H1 (cell line): ENCODE data around the gene DPM2. TPM values are rescaled to one million over a fixed set of nuclear protein-coding genes. Genes with fewer than 3 reads are reported as not detected.

Source experiments
- CTCF ChIA-PET: fragments of 300-600 bp; sonication (Branson Sonifier 250); formaldehyde crosslinking; loops from one replicate; lab custom pipeline; 2021; ENCODE audit not compliant: partially characterized antibody; lab: Charles Lee
- POLR2A ChIA-PET: fragments of 300-600 bp; sonication (Branson Sonifier 250); formaldehyde crosslinking; loops from one replicate; lab custom pipeline; 2021; ENCODE audit warnings: inconsistent platforms; ENCODE audit not compliant: partially characterized antibody; lab: Charles Lee
- DNase-seq, 2 experiments: peaks; one replicate each; pipeline versions ENCODE4 v3.0.0 to v3.0.0-alpha.2; 2010 to 2022; ENCODE audit warnings: low spot score in 2 of 2, low read depth in 1 of 2, mixed read lengths in 1 of 2
- FAIRE-seq: peaks from 2 replicates; lab custom pipeline; 2011; peaks lifted over from hg19 to GRCh38; lab: Jason Lieb, UNC
- H2AFZ ChIP-seq: 2 replicates; pipeline ENCODE4 v1.8.1; 2012; ENCODE audit warnings: low read length, inconsistent platforms
- H2AK5ac ChIP-seq: 2 replicates; pipeline ENCODE4 v1.6.1; 2013; ENCODE audit warnings: low read depth, low read length
- H2BK120ac ChIP-seq: replicated peaks from 2 replicates; pipeline ENCODE3; 2013; ENCODE audit warnings: low read depth, low read length, inconsistent platforms
- H2BK12ac ChIP-seq: 2 replicates; pipeline ENCODE4 v1.6.1; 2013; ENCODE audit warnings: low read depth, low read length
- H2BK15ac ChIP-seq: 2 replicates; pipeline ENCODE4 v1.6.1; 2013; ENCODE audit warnings: low read length
- H2BK20ac ChIP-seq: 2 replicates; pipeline ENCODE4 v1.6.1; 2013; ENCODE audit warnings: low read length
- H2BK5ac ChIP-seq: 2 replicates; pipeline ENCODE4 v1.6.1; 2013; ENCODE audit warnings: low read depth, low read length
- H3K14ac ChIP-seq: 2 replicates; pipeline ENCODE4 v1.6.1; 2013; ENCODE audit warnings: inconsistent platforms; ENCODE audit not compliant: insufficient read length
- H3K18ac ChIP-seq: 2 replicates; pipeline ENCODE4 v1.6.1; 2013; ENCODE audit warnings: low read length; ENCODE audit errors: extremely low read depth
- H3K23ac ChIP-seq: 2 replicates; pipeline ENCODE4 v1.6.1; 2013; ENCODE audit warnings: inconsistent platforms; ENCODE audit not compliant: insufficient read length
- H3K23me2 ChIP-seq: 2 replicates; pipeline ENCODE4 v1.6.1; 2013; ENCODE audit warnings: low read depth, low read length
- H3K27ac ChIP-seq: 2 replicates; pipeline ENCODE4 v1.6.1; 2011; ENCODE audit warnings: low read depth, low read length, inconsistent platforms
- H3K27me3 ChIP-seq, 4 experiments: replicated peaks in 1 of 4; 1 replicate in 1 of 4; 2 replicates in 3 of 4; pipeline versions ENCODE4 v1.6.1 to v1.8.1; 2011 to 2013; ENCODE audit warnings: low read length in 3 of 4, mild to moderate bottlenecking in 3 of 4, inconsistent platforms in 2 of 4, mixed read lengths in 2 of 4, moderate library complexity in 1 of 4; ENCODE audit not compliant: control insufficient read depth in 3 of 4, insufficient read depth in 3 of 4; ENCODE audit errors: extremely low read depth in 1 of 4
- H3K36me3 ChIP-seq, 4 experiments: 2 replicates each; pipeline versions ENCODE4 v1.6.1 to v1.8.1; 2011 to 2013; ENCODE audit warnings: mild to moderate bottlenecking in 4 of 4, low read length in 3 of 4, moderate library complexity in 2 of 4, control low read depth in 1 of 4, inconsistent platforms in 1 of 4; ENCODE audit not compliant: insufficient read depth in 4 of 4, control insufficient read depth in 2 of 4
- H3K4ac ChIP-seq: replicated peaks from 2 replicates; pipeline ENCODE3; 2013; ENCODE audit warnings: low read length, low read depth, mixed read lengths, inconsistent platforms; ENCODE audit not compliant: insufficient read length
- H3K4me1 ChIP-seq, 4 experiments: replicated peaks in 1 of 4; 1 replicate in 1 of 4; 2 replicates in 3 of 4; pipeline versions ENCODE4 v1.6.1 to v1.8.1; 2011 to 2013; ENCODE audit warnings: low read length in 3 of 4, inconsistent platforms in 2 of 4, mixed read lengths in 1 of 4; ENCODE audit not compliant: insufficient read depth in 4 of 4, control insufficient read depth in 3 of 4
- H3K4me2 ChIP-seq, 2 experiments: 2 replicates each; pipeline versions ENCODE4 v1.6.1 to v1.8.1; 2011 to 2013; ENCODE audit warnings: low read depth in 2 of 2, low read length in 2 of 2, control low read depth in 1 of 2, inconsistent platforms in 1 of 2, mild to moderate bottlenecking in 1 of 2; ENCODE audit not compliant: insufficient read depth in 1 of 2
- H3K4me3 ChIP-seq, 4 experiments: fragments of 200-600, 300-600 bp in 1 of 4; sonication (generic), shearing (Covaris generic), sonication (Bioruptor Twin) in 1 of 4; 2 replicates each; pipeline versions ENCODE4 v1.5.1 to v1.8.1; 2011 to 2016; ENCODE audit warnings: low read length in 4 of 4, low read depth in 3 of 4, control low read depth in 2 of 4, inconsistent platforms in 2 of 4, mild to moderate bottlenecking in 2 of 4, mixed read lengths in 1 of 4, moderate library complexity in 1 of 4; ENCODE audit not compliant: insufficient read depth in 2 of 4; ENCODE audit errors: extremely low read depth in 1 of 4
- H3K56ac ChIP-seq: replicated peaks from 2 replicates; pipeline ENCODE3; 2013; ENCODE audit warnings: low read depth, mild to moderate bottlenecking, mixed read lengths, low read length, inconsistent platforms; ENCODE audit not compliant: insufficient read length
- H3K79me1 ChIP-seq: 2 replicates; pipeline ENCODE4 v1.6.1; 2013; ENCODE audit warnings: low read depth, low read length, control low read depth
- H3K79me2 ChIP-seq, 2 experiments: 2 replicates each; pipeline versions ENCODE4 v1.6.1 to v1.8.1; 2012 to 2013; ENCODE audit warnings: low read length in 2 of 2, mild to moderate bottlenecking in 2 of 2, inconsistent platforms in 1 of 2; ENCODE audit not compliant: insufficient read depth in 2 of 2, control insufficient read depth in 1 of 2
- H3K9ac ChIP-seq, 4 experiments: replicated peaks in 1 of 4; 1 replicate in 1 of 4; 2 replicates in 3 of 4; pipeline versions ENCODE4 v1.6.1 to v1.8.1; 2011 to 2013; ENCODE audit warnings: low read depth in 3 of 4, low read length in 3 of 4, control low read depth in 2 of 4, mild to moderate bottlenecking in 2 of 4, moderate library complexity in 2 of 4, inconsistent platforms in 1 of 4; ENCODE audit errors: extremely low read depth in 1 of 4
- H3K9me3 ChIP-seq, 2 experiments: 2 replicates each; pipeline versions ENCODE4 v1.6.1 to v1.8.1; 2012 to 2013; ENCODE audit warnings: mild to moderate bottlenecking in 2 of 2, moderate library complexity in 2 of 2, control low read depth in 1 of 2, inconsistent platforms in 1 of 2, low read depth in 1 of 2, low read length in 1 of 2, mixed read lengths in 1 of 2; ENCODE audit not compliant: insufficient read depth in 2 of 2
- H4K20me1 ChIP-seq, 2 experiments: replicated peaks in 1 of 2; 2 replicates each; pipeline versions ENCODE3 to v1.8.1; 2011 to 2013; ENCODE audit warnings: inconsistent platforms in 2 of 2, low read length in 2 of 2, mild to moderate bottlenecking in 1 of 2; ENCODE audit not compliant: insufficient read depth in 2 of 2, control insufficient read depth in 1 of 2
- H4K5ac ChIP-seq: 2 replicates; pipeline ENCODE4 v1.6.1; 2013; ENCODE audit warnings: low read length, low read depth, mixed read lengths, inconsistent platforms; ENCODE audit not compliant: insufficient read length
- H4K8ac ChIP-seq: 2 replicates; pipeline ENCODE4 v1.8.0; 2013; ENCODE audit warnings: mild to moderate bottlenecking, moderate library complexity, low read length, inconsistent platforms; ENCODE audit not compliant: insufficient read depth; ENCODE audit errors: extremely low read depth
- H4K91ac ChIP-seq: replicated peaks from 2 replicates; pipeline ENCODE3; 2013; ENCODE audit warnings: low read length, mixed read lengths, inconsistent platforms; ENCODE audit not compliant: insufficient read length
- CREB1 ChIP-seq: IDR thresholded peaks from 2 replicates; pipeline ENCODE4 v1.6.1; 2012; ENCODE audit warnings: inconsistent platforms
- GABPA ChIP-seq: IDR thresholded peaks from 2 replicates; pipeline ENCODE4 v1.6.1; 2011; ENCODE audit warnings: mild to moderate bottlenecking, low read length, moderate library complexity, borderline replicate concordance; ENCODE audit not compliant: insufficient read depth
- HDAC2 ChIP-seq, 2 experiments: fragments of 300-600 bp in 1 of 2; sonication (generic) in 1 of 2; IDR thresholded peaks; 2 replicates each; pipeline ENCODE4 v1.6.1; 2011 to 2012; ENCODE audit warnings: low read depth in 2 of 2, low read length in 2 of 2, mild to moderate bottlenecking in 2 of 2, moderate library complexity in 2 of 2, borderline replicate concordance in 1 of 2, inconsistent platforms in 1 of 2
- HDAC6 ChIP-seq: IDR thresholded peaks from one replicate; pipeline ENCODE4 v1.7.1; 2012; ENCODE audit warnings: low read depth, mild to moderate bottlenecking, inconsistent platforms, low read length, moderate library complexity
- SAP30 ChIP-seq: fragments of 300-600 bp; sonication (generic); IDR thresholded peaks from 2 replicates; pipeline ENCODE4 v1.7.1; 2012; ENCODE audit warnings: low read length, moderate library complexity, mild to moderate bottlenecking, inconsistent platforms; ENCODE audit not compliant: insufficient read depth, insufficient replicate concordance
- SP2 ChIP-seq: IDR thresholded peaks from 2 replicates; pipeline ENCODE4 v1.6.1; 2012; ENCODE audit warnings: mild to moderate bottlenecking, low read length, inconsistent platforms
- TBP ChIP-seq: IDR thresholded peaks from 2 replicates; pipeline ENCODE4 v1.6.1; 2011; ENCODE audit warnings: low read depth, low read length, improper control_type of control experiment
- TEAD4 ChIP-seq: IDR thresholded peaks from 2 replicates; pipeline ENCODE4 v1.6.1; 2012; ENCODE audit warnings: low read depth, low read length, inconsistent platforms, mixed read lengths
- YY1 ChIP-seq: IDR thresholded peaks from 2 replicates; pipeline ENCODE4 v1.6.1; 2011; ENCODE audit warnings: low read depth, mild to moderate bottlenecking, low read length
- ZNF274 ChIP-seq: IDR thresholded peaks from 2 replicates; pipeline ENCODE4 v1.7.0; 2012; ENCODE audit warnings: low read length, borderline replicate concordance; ENCODE audit errors: extremely low read depth
- WGBS, 2 experiments: shearing (Covaris generic) in 1 of 2; methylation state at CpG; one replicate each; pipeline versions ENCODE4 v1.1.6 to v1.1.7; 2013 to 2015; ENCODE audit warnings: low lambda C conversion rate in 2 of 2, mixed read lengths in 2 of 2, inconsistent platforms in 1 of 2, low coverage in 1 of 2, missing lambda C conversion rate in 1 of 2; ENCODE audit not compliant: insufficient replicate concordance in 2 of 2, insufficient coverage in 1 of 2, insufficient read length in 1 of 2; ENCODE audit errors: extremely low coverage in 1 of 2, missing lambda C conversion rate in 1 of 2; 5-methylcytosine and 5-hydroxymethylcytosine counted together
- polyA plus RNA-seq, 7 experiments: library from polyadenylated mRNA; depleted of rRNA in 3 of 7; stranded (reverse) in 5 of 7; unstranded in 2 of 7; fragments of >200 nt in 5 of 7; fragments of 200-250 nt in 2 of 7; gene quantifications; 1 replicate in 5 of 7; 2 replicates in 1 of 7; 4 replicates in 1 of 7; pipeline versions ENCODE4 v1.2.1 to v1.2.3, GENCODE V29; 2011 to 2013; ENCODE audit warnings: missing spikeins in 2 of 7, mixed read lengths in 2 of 7
- total RNA-seq: library from RNA; stranded (reverse); fragmentation: NEBNext Ultra II Directional; extraction: Animal tissue kit (Norgen Biotek cat#: 25700); gene quantifications from 2 replicates; pipeline ENCODE4 v1.2.1, GENCODE V29; 2021
- TF ChIP-seq, protein P1 (sequence below): IDR thresholded peaks from 2 replicates; pipeline ENCODE4 v1.6.1; 2011; ENCODE audit warnings: low read length, improper control_type of control experiment
- TF ChIP-seq, protein P2 (sequence below): IDR thresholded peaks from 2 replicates; pipeline ENCODE4 v1.6.1; 2012; ENCODE audit warnings: inconsistent platforms

Gene DPM2
- total and polyA plus RNA-seq, 2 of the 8 experiments (the other 6 are each of a cell fraction or from before 2014, with no cell fraction given), result 45.4 to 95.4 TPM

DNA sequence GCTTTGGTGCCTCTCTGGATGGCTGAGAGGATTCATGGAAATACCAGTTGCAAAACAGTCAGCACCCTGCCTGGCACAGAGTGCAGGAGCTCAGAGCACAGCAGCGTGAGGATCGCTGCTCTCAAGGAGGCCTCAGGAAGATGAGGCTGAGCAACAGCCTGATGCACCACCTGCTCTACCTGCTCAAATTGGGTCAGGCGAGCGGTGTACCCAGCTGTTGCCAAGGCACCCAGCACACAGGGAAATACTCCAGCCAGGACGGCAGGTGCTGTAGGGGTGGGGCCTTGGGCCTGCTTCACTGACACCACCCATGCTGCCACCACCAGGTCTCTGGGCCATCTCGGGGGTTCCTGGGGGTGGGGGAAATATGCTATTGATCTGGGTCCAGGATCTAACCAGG is 38.8 kb upstream of the DPM2 start:
- Histone ChIP-seq H3K9ac (no peak overlapping the region), H3K27ac (no peak overlapping the region), H3K79me1 (peaks cover 56% of the 10 kb centered on the region), H2BK5ac (0 out of 2 replicates have a peak overlapping the region, but pooled peaks have one; percentile 75), H3K4me3 (no peak overlapping the region), H3K79me2 (peaks cover 22 to 85% of the 10 kb centered on the region in 2 experiments), H4K5ac (no peak overlapping the region), H2BK12ac (no peak overlapping the region), H3K23me2 (peaks cover 7% of the 10 kb centered on the region; the same call in 1 of the 2 replicates), H3K56ac (no peak overlapping the region), H2BK20ac (no peak overlapping the region), H3K23ac (no peak overlapping the region), H3K4me1 (peaks cover 4 to 57% (median 46%) of the 10 kb centered on the region in 4 experiments), H3K4me2 (peak overlapping the region in 1 of 2 experiments; percentile 73; a peak in 1 of 4 replicates), H3K18ac (no peak overlapping the region), H2AK5ac (no peak overlapping the region), H3K4ac (no peak overlapping the region), H2BK120ac (no peak overlapping the region), H4K91ac (no peak overlapping the region), H3K27me3 (no peaks in the 10 kb centered on the region), H4K20me1 (peaks cover 63 to 66% of the 10 kb centered on the region in 2 experiments), H3K9me3 (no peaks in the 10 kb centered on the region), H2AFZ (no peak overlapping the region), H2BK15ac (no peak overlapping the region), H4K8ac (no peak overlapping the region), H3K36me3 (no peaks in the 10 kb centered on the region), H3K14ac (no peak overlapping the region)
- ChIA-PET CTCF (interaction anchor here (0.9 to 7.9 kb wide), 11 partner anchors 10 to 141 kb away, joined by 3 to 55 read pairs (median 4); no protein-coding TSS in a partner anchor), POLR2A (interaction anchor here (0.7 to 1.8 kb wide), 3 partner anchors 14 to 257 kb away, joined by 3 to 7 read pairs (median 5); no protein-coding TSS in a partner anchor)
- DNase-seq, result no peak
- WGBS, 2 experiments, result 89% methylated on average over 6 of the region's 6 CpGs; no CpG with 5 or more reads in 1 of the 2 experiments
- FAIRE-seq, result no peak
- TF ChIP-seq HDAC6, result no peak
- TF ChIP-seq, protein P1, sequence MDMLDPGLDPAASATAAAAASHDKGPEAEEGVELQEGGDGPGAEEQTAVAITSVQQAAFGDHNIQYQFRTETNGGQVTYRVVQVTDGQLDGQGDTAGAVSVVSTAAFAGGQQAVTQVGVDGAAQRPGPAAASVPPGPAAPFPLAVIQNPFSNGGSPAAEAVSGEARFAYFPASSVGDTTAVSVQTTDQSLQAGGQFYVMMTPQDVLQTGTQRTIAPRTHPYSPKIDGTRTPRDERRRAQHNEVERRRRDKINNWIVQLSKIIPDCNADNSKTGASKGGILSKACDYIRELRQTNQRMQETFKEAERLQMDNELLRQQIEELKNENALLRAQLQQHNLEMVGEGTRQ, result no peak
- TF ChIP-seq YY1, result no peak
- TF ChIP-seq GABPA, result no peak
- no peak for TF ChIP-seq ZNF274
- TF ChIP-seq SAP30, result no peak
- TF ChIP-seq CREB1, result no peak
- TF ChIP-seq TBP, result no peak
- no peak for TF ChIP-seq SP2
- TF ChIP-seq, protein P2, sequence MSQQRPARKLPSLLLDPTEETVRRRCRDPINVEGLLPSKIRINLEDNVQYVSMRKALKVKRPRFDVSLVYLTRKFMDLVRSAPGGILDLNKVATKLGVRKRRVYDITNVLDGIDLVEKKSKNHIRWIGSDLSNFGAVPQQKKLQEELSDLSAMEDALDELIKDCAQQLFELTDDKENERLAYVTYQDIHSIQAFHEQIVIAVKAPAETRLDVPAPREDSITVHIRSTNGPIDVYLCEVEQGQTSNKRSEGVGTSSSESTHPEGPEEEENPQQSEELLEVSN, result no peak
- TF ChIP-seq TEAD4, result no peak
- no peak for TF ChIP-seq HDAC2 (IDR thresholded peaks at IDR 0.05; ENCODE audit: borderline replicate concordance in 1 of 2, low read depth in 2 of 2, low read length in 2 of 2)
